Esophagus (tissue), 2 donors: Measurements from ENCODE around the gene KIF13A. TPM values are rescaled to one million over a fixed set of nuclear protein-coding genes. Genes with fewer than 3 reads are reported as not detected.
"Not testable (repeated sequence)": the region's sequence is repeated elsewhere in the genome, so short reads cannot be mapped to it uniquely, and the experiment has no call there.

Source experiments
- H3K27ac ChIP-seq, 2 donors: one replicate each; pipeline ENCODE4 v1.5.1; 2013; ENCODE audit warnings: low read depth in 2 of 2, mild to moderate bottlenecking in 2 of 2, inconsistent platforms in 1 of 2, low read length in 1 of 2, moderate library complexity in 1 of 2
- H3K27me3 ChIP-seq, 2 donors: one replicate each; pipeline ENCODE4 v1.6.1; 2013; ENCODE audit warnings: low read length in 2 of 2, control low read depth in 1 of 2, mild to moderate bottlenecking in 1 of 2; ENCODE audit not compliant: insufficient read depth in 2 of 2, control insufficient read depth in 1 of 2
- H3K36me3 ChIP-seq, 2 donors: one replicate each; pipeline ENCODE4 v1.6.1; 2013; ENCODE audit warnings: low read length in 1 of 2; ENCODE audit not compliant: control insufficient read depth in 2 of 2, insufficient read depth in 2 of 2
- H3K4me1 ChIP-seq, 2 donors: one replicate each; pipeline ENCODE4 v1.6.1; 2013; ENCODE audit warnings: low read length in 1 of 2; ENCODE audit not compliant: control insufficient read depth in 2 of 2, insufficient read depth in 2 of 2
- H3K4me3 ChIP-seq, 2 donors: one replicate each; pipeline ENCODE4 v1.5.1; 2013; ENCODE audit warnings: low read length in 2 of 2, mild to moderate bottlenecking in 2 of 2, low read depth in 1 of 2, moderate library complexity in 1 of 2
- H3K9me3 ChIP-seq, 2 donors: one replicate each; pipeline ENCODE4 v1.6.1; 2013; ENCODE audit warnings: mild to moderate bottlenecking in 2 of 2, low read depth in 1 of 2, low read length in 1 of 2, moderate library complexity in 1 of 2; ENCODE audit not compliant: control insufficient read depth in 2 of 2, insufficient read depth in 1 of 2
- WGBS, 2 donors: extraction: QIAGEN DNeasy Blood & Tissue Kit; methylation state at CpG; one replicate each; pipeline ENCODE4 v1.1.7; 2013; 5-methylcytosine and 5-hydroxymethylcytosine counted together
- polyA plus RNA-seq, 2 donors: library from polyadenylated mRNA; stranded (reverse); fragments of 200-250 nt; gene quantifications; one replicate each; pipeline ENCODE4 v1.2.3, GENCODE V29; 2013
- donor health status: healthy with polysubstance abuse.
- donor health status: Bipolar disorder and iron deficiency.

Gene KIF13A
- polyA plus RNA-seq, 2 donors, result 7.7 to 11.5 TPM

DNA sequence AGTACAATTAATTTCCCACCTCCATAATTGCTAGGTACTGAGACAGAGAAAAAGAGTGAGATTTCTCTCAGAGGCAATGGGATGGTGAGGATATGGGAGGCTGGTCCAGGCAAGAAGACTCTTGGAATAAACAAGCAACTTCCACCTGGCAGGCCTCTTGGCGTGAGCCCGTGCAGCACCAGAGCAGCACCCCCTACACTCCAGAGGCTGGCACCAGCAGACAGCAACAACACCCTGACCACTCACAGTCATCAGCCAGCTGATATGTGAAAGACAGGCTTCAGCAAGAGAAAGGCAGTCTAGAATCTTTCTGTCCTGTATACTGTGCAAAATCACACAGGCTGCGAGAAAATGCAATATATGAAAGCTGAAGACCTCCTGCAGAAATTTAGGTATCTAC is 59.7 kb downstream of the KIF13A start:
- 67 to 76% methylated on average over 3 of the region's 3 CpGs for WGBS, 2 donors
- H3K9me3 ChIP-seq, result no peaks in the 10 kb centered on the region
- no peaks in the 10 kb centered on the region for H3K27me3 ChIP-seq
- H3K4me1 ChIP-seq, result peaks cover 0 to 4% of the 10 kb centered on the region in 2 donors
- H3K4me3 ChIP-seq, result no peak overlapping the region
- H3K27ac ChIP-seq, result no peak overlapping the region
- H3K36me3 ChIP-seq, result no peaks in the 10 kb centered on the region

DNA sequence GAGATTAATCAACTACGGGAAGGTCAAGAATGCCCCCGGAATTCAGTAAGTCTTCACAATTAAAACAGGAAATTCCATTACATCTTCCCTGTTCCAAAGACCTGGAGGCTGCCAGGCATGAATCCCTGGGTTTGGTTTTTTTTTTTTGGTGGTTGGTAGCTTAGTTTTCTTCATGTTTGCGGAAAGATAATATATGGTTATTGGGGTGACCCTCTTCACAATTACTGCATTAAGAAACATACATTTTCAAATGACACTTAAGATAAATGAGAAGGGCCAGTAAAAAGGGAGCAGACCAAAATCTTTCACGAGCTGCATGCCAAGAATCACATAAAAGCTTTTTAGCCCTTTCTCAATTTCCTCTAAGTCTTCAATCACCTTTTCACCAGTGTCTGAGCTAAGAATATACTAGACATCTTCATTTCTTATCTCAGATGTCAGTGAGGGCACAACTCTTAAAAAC is 64.0 kb downstream of the KIF13A start:
- 43 to 55% methylated on average over 4 of the region's 4 CpGs for WGBS, 2 donors
- Histone ChIP-seq H3K4me3 (no peak overlapping the region), H3K36me3 (no peaks in the 10 kb centered on the region), H3K27ac (no peak overlapping the region), H3K9me3 (no peaks in the 10 kb centered on the region), H3K4me1 (no peaks in the 10 kb centered on the region), H3K27me3 (no peaks in the 10 kb centered on the region)

DNA sequence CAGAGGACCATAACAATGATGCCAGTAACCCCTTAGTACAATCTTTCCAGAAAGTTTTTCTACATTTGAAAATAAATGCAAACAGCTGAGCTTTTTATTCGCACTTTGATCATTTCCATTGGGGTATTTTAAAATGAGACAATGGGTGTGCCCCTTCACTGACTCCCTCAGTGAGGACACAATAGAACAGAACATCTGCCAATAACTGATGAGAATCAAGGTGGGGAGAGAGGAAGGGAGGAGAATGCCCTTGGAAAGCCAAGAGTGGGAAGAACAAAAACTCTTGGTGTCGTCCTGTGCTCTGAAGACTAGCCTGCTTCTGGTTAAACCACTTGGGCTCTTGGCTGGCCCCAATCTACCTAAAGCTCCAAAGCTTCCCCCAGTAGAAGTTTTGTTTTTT is 66.0 kb downstream of the KIF13A start:
- no peaks in the 10 kb centered on the region for H3K27me3 ChIP-seq
- no peaks in the 10 kb centered on the region for H3K9me3 ChIP-seq
- 80 to 89% methylated on average over 2 of the region's 2 CpGs for WGBS, 2 donors
- H3K27ac ChIP-seq, result no peak overlapping the region
- no peaks in the 10 kb centered on the region for H3K4me1 ChIP-seq
- H3K4me3 ChIP-seq, result no peak overlapping the region
- H3K36me3 ChIP-seq, result no peaks in the 10 kb centered on the region

DNA sequence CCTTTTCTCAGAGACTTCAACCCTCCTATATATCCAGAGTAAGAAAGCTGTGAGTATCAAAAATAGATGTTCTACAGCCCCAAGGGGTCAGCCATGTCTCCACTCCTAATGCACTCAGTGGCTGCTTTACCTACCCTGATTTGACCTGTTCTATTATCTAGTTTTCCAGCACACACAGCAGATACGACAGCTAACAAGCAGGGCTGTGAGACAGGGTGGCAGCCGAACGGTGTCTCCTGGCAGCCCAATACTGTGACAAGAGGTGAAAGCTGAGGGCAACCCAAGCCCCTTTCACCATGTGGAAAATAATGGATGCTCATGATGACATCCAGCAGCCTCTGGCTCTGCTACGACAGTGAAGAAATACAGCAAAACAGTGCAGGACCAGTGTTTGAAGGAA is 67.9 kb downstream of the KIF13A start:
- Histone ChIP-seq H3K27ac (no peak overlapping the region), H3K4me3 (no peak overlapping the region), H3K9me3 (no peaks in the 10 kb centered on the region), H3K36me3 (no peaks in the 10 kb centered on the region), H3K4me1 (no peaks in the 10 kb centered on the region), H3K27me3 (no peaks in the 10 kb centered on the region)
- 86 to 87% methylated on average over 4 of the region's 4 CpGs for WGBS, 2 donors

DNA sequence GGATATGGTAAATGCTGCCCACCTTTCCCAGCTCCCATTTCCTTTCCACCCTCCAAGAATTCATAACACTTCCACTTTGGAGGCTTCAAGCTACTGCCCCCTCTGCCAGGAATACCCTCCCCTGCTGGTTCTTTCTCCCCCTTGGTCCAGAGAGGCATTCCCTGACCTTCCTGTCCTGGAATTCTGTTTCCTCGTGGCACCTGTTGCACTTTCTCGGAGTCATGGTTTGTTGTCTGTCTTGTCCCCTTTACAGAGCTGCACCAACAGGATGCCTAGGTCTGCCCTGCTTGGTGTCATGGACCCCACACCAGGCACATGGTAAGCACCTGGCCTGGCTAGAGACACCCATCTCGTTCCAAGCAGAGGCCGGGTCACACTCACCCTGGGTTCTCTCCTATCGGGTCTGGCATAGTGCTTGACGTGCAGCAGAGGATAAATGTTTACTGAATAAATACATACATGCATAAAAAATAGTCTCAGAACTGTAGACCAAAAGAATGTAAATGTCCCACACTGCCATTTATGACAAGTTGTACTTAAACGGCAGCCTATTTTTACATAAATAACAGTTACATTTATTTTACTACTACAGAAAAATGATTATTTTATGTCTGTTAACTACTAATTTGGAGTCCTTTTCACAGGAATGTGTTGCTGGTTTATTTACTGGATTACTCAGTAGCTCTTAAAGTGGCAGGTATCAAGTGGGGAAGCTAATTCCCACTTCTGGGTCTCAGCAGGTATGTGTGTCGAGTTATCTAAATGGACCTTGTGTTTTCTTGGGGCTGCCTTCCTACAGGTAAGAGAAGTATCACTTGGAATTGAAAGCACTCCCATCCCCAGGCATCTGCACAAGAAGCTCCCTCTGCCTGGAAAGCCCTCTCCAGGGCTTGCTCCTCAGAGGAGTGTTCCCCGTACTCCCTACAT is 69.3 kb downstream of the KIF13A start:
- H3K27me3 ChIP-seq, result no peaks in the 10 kb centered on the region
- WGBS, 2 donors, result 79 to 88% methylated on average over 9 of the region's 9 CpGs
- H3K4me1 ChIP-seq, result no peaks in the 10 kb centered on the region
- no peak overlapping the region for H3K4me3 ChIP-seq
- H3K27ac ChIP-seq, result no peak overlapping the region
- H3K9me3 ChIP-seq, result no peaks in the 10 kb centered on the region
- H3K36me3 ChIP-seq, result no peaks in the 10 kb centered on the region

DNA sequence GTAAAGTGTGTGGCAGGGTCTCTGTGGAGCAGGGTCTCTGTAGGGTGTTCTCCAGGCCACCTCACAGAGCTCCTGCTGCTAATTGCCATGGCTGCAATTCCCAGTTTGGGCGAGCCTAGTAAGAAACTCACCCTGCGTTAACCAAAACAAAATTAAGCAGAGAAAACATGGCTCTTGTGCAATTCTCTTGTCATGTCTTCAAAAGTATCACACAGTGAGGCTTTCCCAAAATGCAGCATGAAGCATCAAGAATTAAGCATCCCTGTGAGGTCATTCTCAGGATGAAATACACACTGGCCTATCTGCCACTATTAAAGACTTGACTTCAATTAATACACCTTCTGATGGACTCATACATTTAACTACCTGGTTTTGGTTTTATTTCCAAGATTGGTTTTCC is 72.8 kb downstream of the KIF13A start:
- Histone ChIP-seq H3K4me3 (no peak overlapping the region), H3K27ac (no peak overlapping the region), H3K4me1 (no peaks in the 10 kb centered on the region), H3K27me3 (no peaks in the 10 kb centered on the region), H3K36me3 (no peaks in the 10 kb centered on the region), H3K9me3 (no peaks in the 10 kb centered on the region)
- 84% methylated on average over 2 of the region's 2 CpGs for WGBS, 2 donors

DNA sequence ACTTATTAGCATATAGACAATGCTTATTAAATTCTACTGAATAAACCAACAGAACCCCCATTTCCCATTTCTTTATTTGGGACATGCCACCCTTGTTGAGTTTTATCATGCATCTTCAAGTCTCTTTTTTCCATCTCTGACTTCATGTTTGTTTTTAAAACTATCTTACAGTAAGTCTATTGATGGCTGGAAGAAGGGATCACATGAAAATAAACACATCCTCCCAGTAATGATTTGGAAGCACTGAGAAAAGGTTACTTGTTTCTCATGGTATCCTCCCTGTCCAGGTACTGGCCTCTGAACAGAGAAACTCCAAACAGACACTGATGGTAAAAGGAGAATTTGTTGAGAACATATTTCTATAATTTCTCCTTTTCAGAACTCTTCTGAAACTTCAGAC is 74.9 kb downstream of the KIF13A start:
- Histone ChIP-seq H3K27me3 (no peaks in the 10 kb centered on the region), H3K4me3 (no peak overlapping the region), H3K27ac (no peak overlapping the region), H3K4me1 (peaks cover 2 to 7% of the 10 kb centered on the region in 2 donors), H3K36me3 (no peaks in the 10 kb centered on the region), H3K9me3 (no peaks in the 10 kb centered on the region)

DNA sequence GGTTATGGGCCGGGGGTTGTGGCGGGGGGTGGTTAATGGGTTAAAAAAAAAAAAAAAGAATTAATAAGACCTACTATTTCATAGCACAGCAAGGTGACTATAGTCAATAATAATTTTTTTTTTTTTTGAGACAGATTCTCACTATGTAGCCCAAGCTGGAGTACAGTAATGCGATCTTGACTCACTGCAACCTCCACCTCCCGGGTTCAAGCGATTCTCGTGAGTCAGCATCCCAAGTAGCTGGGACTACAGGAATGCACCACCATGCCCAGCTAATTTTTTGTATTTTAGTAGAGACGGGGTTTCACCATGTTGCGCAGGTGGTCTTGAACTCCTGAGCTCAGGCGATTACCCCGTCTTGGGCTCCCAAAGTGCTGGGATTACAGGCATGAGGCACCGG is 75.8 kb downstream of the KIF13A start:
- 86 to 88% methylated on average over 11 of the region's 11 CpGs for WGBS, 2 donors
- not testable (repeated sequence) for H3K27ac ChIP-seq, H3K4me1 ChIP-seq, H3K27me3 ChIP-seq, H3K4me3 ChIP-seq, H3K36me3 ChIP-seq, H3K9me3 ChIP-seq

DNA sequence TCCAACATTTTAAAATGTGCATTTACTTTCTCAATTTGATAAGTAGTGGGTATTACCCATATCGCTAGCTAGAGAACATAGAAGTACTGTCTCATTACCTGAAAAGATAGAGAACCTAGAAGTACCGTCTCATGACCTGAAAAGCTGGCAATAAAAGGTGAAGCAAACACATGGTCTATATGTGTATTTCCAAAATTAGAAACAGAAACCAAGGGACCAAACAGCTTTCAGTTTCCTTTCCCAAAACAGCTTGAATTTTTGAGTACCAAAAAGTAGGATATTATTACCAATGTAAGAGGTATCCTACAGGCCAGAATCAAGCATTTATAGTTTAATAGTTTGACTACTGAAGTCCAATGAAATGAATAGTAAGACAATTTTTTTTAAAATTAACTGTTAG is 77.2 kb downstream of the KIF13A start:
- Histone ChIP-seq H3K27ac (no peak overlapping the region), H3K4me1 (peaks cover 2 to 9% of the 10 kb centered on the region in 2 donors), H3K36me3 (no peaks in the 10 kb centered on the region), H3K27me3 (no peaks in the 10 kb centered on the region), H3K9me3 (no peaks in the 10 kb centered on the region), H3K4me3 (no peak overlapping the region)
- 45 to 47% methylated on average over 2 of the region's 2 CpGs for WGBS, 2 donors

DNA sequence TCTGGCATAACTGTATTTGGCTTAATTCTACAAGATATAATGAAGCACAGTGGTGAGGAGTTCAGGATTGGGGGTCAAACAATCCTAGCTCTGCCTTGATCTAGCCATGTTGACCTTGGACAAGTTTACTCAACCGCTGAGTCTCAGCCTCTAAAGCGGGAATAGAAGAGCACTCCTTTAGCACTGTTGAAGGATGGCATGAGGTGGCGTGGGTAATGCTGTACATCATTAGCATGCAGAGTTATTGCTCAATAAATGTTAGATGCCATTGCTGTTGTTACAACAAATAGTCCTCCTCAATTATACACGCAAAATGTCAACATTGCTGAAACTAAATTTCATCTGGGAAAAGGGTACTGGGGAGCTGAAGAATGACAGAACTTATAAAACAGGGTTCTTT is 78.6 kb downstream of the KIF13A start:
- no peak overlapping the region for H3K4me3 ChIP-seq
- H3K27me3 ChIP-seq, result no peaks in the 10 kb centered on the region
- H3K27ac ChIP-seq, result no peak overlapping the region
- 91 to 92% methylated on average over 4 of the region's 4 CpGs for WGBS, 2 donors
- H3K36me3 ChIP-seq, result no peaks in the 10 kb centered on the region
- H3K9me3 ChIP-seq, result no peaks in the 10 kb centered on the region
- peaks cover 2 to 9% of the 10 kb centered on the region in 2 donors for H3K4me1 ChIP-seq
